Activated CD8-positive, alpha-beta memory T cell treated with anti-CD3 and anti-CD28 coated beads for 48 hours (primary cell): Measurements from ENCODE around the gene KRI1.
"Not testable (repeated sequence)": the region's sequence is repeated elsewhere in the genome, so short reads cannot be mapped to it uniquely, and the experiment has no call there.

Source experiments
- DNase-seq, 3 experiments: peaks; one replicate each; pipeline ENCODE4 v3.0.0-alpha.2; 2020; ENCODE audit warnings: low read depth in 2 of 3, low spot score in 2 of 3

KRI1 gene

DNA sequence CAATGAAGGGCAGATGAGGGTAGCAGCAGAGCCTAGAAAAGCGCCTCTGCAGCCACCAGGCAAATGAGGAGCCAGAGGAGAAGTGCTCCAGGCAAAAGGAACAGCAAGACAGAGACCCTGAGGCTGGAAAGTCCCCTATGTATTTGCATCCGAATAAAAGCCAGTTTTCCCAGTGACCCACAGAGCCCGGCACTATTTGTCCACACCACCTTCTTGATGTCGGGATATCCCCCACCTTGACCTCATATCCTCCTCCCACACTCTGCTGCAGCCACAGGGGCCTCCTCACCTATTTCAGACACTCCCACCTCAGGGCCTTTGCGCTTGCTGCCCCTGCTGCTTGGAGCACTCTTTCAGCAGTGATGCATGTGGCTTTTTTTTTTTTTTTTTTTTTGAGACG lies 15.5 kb downstream of the KRI1 start:
- DNase-seq = no peak

DNA sequence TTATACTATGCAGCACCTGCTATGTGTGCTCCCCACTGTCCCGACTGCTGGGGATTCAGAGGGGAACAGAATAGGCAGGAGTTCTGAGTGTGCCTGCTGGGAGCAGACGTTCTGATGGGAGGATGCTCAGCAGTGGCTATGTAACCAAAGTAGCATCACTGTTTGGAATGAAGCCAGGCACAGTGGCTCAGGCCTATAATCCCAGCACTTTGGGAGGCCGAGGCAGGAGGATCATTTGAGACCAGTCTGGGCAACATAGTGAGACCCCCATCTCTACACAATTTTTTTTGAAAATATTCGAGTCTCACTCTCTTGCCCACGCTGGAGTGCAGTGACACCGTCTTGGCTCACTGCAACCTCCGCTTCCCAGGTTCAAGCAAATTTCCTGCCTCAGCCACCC lies 16.1 kb downstream of the KRI1 start:
- DNase-seq = no peak

- no peak for DNase-seq
These were observed 17.0 kb downstream of the KRI1 start for GRCh38 chr19:10548746-10549276.

- DNase-seq = no peak
These were observed 19.0 kb downstream of the KRI1 start for GRCh38 chr19:10546817-10547216.

DNA sequence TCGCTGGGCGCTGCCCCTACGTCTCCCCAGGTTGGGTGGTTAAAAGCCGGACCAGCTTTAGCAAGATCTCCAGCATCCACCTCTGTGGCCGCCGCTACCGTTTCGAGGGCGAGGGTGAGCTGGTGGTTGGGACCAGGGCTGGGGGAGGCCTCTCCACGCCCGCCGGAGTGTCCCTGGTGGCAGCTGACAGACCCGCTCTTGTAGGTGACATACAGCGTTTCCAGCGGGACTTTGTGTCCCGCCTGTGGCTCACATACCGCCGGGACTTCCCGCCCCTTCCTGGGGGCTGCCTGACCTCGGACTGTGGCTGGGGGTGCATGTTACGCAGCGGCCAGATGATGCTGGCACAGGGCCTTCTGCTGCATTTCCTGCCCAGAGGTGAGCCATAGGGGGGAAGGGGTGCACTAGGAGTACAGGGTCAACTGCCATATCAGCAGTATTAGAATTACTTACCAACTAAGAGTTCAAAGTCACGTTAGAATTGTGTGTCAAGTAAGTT lies 21.0 kb downstream of the KRI1 start:
- no peak for DNase-seq

DNA sequence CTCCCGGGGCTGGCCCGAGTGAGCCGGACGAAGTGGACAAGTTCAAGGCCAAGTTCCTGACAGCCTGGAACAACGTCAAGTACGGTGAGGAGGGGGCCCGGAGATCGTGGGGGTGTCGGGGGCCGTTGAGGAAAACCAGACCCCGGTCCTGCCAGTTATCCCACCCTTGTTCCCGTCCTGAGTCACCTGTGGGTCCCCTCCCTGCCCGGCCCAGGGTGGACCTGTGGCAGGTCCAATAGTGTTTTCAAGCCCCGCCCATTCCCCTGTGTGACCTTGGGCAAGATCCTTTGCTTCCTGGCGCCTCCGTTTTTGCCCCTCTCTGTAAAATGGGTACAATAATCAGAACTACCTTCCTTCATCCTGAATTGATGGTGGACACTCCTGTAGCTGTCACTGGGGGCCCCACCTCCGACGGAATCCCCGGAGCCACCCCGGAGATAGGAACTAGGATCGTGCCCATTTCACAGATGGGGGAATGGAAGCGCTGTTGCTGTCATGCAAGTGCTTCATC lies 21.5 kb downstream of the KRI1 start:
- DNase-seq = peak in 1 of 3 experiments; percentile 7

GRCh38 chr19:10543420-10544241 lies 22.2 kb downstream of the KRI1 start, which contains the start of gene ATG4D:
TSS of gene ATG4D (plus strand) at chr19:10543904. CDS start at chr19:10544091, 187 bp downstream.
- DNase-seq = peak; percentile 58 to 68 (median 60)

DNA sequence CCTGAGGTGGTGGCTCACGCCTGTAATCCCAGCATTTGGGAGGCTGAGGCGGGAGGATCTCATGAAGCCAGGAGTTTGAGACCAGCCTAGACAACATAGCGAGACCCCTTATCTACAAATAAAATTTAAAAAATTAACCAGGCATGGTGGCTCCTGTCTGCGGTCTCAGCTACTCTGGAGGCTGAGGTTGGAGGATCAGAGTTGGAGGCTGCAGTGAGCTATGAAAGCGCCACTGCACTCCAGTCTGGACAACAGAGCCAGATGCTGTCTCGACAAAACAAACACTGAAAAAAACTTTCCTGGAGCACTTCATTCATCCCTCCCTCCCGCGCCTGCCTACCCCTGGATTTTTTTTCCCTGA lies 22.8 kb downstream of the KRI1 start:
- no peak for DNase-seq

DNA sequence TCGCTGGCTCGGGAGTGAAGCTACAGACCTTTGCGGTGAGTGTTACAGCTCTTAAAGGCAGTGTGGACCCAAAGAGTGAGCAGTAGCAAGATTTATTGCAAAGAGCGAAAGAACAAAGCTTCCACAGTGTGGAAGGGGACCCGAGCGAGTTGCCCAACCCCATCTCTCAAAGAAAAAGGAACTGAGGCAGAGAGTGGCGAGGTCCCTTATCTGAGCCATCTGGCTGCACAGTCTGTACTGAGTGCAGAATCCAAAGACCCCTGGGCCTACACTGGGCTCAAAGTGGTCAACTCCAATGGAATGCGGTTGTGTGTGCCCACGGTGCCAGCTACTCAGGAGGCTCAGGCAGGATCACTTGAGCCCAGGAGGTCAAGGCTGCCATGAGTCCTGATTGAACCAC lies 26.8 kb downstream of the KRI1 start:
- DNase-seq = not testable (repeated sequence)

GRCh38 chr19:10538204-10538983 lies 27.4 kb downstream of the KRI1 start:
- DNase-seq = no peak

- no peak for DNase-seq
These were observed 28.1 kb downstream of the KRI1 start for GRCh38 chr19:10537668-10538067.

GRCh38 chr19:10535613-10536012 lies 30.2 kb downstream of the KRI1 start:
- DNase-seq = no peak

- DNase-seq = no peak
These were observed 32.0 kb downstream of the KRI1 start for GRCh38 chr19:10533646-10534386.

DNA sequence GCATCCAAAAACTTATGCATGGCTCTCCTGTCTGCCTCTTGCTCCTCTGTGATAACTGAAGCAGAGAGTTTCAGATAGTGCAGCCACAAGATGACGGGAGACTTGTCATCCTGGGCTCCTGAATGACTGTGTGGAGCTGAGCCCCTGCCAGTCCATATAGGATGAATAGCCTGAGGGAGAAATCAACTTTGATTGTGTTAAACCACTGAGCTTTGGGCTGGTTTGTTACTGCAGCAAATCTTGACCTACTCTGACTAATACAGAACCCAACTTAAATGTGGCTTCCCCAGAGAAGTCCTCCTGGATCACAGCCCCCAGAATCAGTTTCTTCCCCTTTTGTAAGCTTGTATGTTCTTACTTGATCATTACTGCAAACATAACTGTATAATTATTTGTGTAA lies 33.4 kb downstream of the KRI1 start:
- no peak for DNase-seq

GRCh38 chr19:10526887-10527286 lies 38.9 kb downstream of the KRI1 start:
- not testable (repeated sequence) for DNase-seq

DNA sequence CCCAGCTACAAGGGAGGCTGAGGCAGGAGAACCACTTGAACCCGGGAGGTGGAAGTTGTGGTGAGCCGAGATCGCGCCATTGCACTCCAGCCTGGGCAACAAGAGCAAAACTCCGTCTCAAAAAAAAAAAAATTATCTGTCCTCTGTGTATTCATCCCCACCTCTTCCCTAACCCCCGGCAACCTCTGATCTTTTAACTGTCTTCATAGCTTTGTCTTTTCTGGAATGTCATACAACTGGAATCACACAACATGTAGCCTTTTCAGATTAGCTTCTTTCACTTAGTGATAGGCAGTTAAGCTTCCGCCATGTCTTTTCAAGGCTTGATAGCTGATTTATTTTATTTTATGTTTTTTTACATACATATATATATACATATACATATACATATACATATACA lies 40.2 kb downstream of the KRI1 start:
- DNase-seq = no peak

- no peak for DNase-seq
These were observed 42.6 kb downstream of the KRI1 start for GRCh38 chr19:10523135-10523636.

GRCh38 chr19:10521461-10522171 lies 44.2 kb downstream of the KRI1 start:
- DNase-seq = no peak

- DNase-seq = no peak
These were observed 45.0 kb downstream of the KRI1 start for GRCh38 chr19:10520652-10521318.

- no peak for DNase-seq
These were observed 46.4 kb downstream of the KRI1 start for GRCh38 chr19:10519421-10519820.
